Measurements from ENCODE around the gene FAM110D. TPM values are rescaled to one million over a fixed set of nuclear protein-coding genes. Genes with fewer than 3 reads are reported as not detected.

FAM110D gene
- total and polyA plus RNA-seq, 10 of the 15 experiments (the other 5 are each of a cell fraction or from before 2014, with no cell fraction given): 0.06 TPM; not detected in 9

DNA sequence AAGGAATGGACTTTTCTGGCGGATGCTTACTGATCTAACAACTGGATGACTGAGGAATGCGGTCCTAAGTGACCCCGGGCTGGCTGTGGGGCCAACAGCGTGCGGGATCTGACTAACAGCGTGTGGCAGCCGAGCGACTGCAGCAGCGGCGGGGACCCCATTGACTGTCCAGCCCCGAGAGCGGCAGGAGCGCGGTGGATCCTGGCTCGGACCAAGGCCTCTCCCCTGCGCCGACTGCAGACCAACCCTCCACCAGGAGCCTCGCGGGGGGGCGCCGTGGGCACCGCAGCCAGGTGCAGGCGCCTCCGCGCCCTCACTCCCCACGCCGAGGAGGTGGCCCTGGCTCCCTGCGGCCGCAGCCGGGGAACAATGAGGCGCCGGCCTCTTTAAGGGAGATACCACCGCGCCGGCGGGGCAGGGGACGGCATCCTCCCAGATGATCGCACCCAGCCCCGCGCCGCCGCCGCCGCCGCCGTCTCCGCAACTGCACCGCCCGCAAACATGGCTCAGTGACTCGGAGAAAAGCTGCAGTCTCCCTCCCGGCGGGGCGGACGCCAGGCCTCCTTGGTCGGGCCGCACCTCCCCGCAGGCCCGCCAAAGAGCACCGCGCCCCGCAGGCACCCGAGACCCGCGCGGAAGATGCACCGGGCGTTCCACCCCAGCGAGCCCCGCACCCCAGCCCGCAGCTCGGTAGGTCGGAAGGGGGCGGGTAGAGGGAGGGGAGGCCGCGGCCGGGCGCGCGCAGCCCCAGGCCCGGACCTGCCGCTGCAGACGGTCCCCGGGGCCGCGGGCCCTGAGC lies 47.9 kb upstream of the FAM110D start (continued):
- TF ChIP-seq RAD51 (IDR thresholded peaks at IDR 0.05) (no peak), NFYA (IDR thresholded peaks at IDR 0.05; ENCODE audit: borderline replicate concordance, low read depth, low read length) (no peak), TCF7 (IDR thresholded peaks at IDR 0.05; ENCODE audit: borderline replicate concordance) (no peak), MTA3 (IDR thresholded peaks at IDR 0.05; ENCODE audit: borderline replicate concordance, low read length) (no peak), PAX8 (IDR thresholded peaks at IDR 0.05) (no peak), NR2C1 (IDR thresholded peaks at IDR 0.05) (no peak), POLR2AphosphoS5 (IDR thresholded peaks at IDR 0.05; ENCODE audit: low read length) (0 out of 2 replicates have a peak, but pooled peaks have one; percentile 20), ZNF274 (IDR thresholded peaks at IDR 0.05; ENCODE audit: insufficient read depth, insufficient read length) (no peak), NFIC (IDR thresholded peaks at IDR 0.05; ENCODE audit: low read depth, low read length) (no peak), ZNF622 (IDR thresholded peaks at IDR 0.05) (no peak), SREBF1 (IDR thresholded peaks at IDR 0.05; ENCODE audit: low read length) (no peak), ASH2L (IDR thresholded peaks at IDR 0.05; ENCODE audit: borderline replicate concordance, low read depth) (no peak), HDGF (IDR thresholded peaks at IDR 0.05) (no peak), SUPT20H (IDR thresholded peaks at IDR 0.05; ENCODE audit: borderline replicate concordance, control insufficient read depth, low read depth, low read length) (no peak), STAT3 (IDR thresholded peaks at IDR 0.05; ENCODE audit: low read depth, low read length) (no peak), YBX1 (IDR thresholded peaks at IDR 0.05) (no peak), MYC (IDR thresholded peaks at IDR 0.05; ENCODE audit: insufficient read depth, insufficient read length, insufficient replicate concordance, low read length, severe bottlenecking) (no peak), IRF4 (IDR thresholded peaks at IDR 0.05; ENCODE audit: low read depth, low read length) (no peak)
- TF ChIP-seq, protein P1, sequence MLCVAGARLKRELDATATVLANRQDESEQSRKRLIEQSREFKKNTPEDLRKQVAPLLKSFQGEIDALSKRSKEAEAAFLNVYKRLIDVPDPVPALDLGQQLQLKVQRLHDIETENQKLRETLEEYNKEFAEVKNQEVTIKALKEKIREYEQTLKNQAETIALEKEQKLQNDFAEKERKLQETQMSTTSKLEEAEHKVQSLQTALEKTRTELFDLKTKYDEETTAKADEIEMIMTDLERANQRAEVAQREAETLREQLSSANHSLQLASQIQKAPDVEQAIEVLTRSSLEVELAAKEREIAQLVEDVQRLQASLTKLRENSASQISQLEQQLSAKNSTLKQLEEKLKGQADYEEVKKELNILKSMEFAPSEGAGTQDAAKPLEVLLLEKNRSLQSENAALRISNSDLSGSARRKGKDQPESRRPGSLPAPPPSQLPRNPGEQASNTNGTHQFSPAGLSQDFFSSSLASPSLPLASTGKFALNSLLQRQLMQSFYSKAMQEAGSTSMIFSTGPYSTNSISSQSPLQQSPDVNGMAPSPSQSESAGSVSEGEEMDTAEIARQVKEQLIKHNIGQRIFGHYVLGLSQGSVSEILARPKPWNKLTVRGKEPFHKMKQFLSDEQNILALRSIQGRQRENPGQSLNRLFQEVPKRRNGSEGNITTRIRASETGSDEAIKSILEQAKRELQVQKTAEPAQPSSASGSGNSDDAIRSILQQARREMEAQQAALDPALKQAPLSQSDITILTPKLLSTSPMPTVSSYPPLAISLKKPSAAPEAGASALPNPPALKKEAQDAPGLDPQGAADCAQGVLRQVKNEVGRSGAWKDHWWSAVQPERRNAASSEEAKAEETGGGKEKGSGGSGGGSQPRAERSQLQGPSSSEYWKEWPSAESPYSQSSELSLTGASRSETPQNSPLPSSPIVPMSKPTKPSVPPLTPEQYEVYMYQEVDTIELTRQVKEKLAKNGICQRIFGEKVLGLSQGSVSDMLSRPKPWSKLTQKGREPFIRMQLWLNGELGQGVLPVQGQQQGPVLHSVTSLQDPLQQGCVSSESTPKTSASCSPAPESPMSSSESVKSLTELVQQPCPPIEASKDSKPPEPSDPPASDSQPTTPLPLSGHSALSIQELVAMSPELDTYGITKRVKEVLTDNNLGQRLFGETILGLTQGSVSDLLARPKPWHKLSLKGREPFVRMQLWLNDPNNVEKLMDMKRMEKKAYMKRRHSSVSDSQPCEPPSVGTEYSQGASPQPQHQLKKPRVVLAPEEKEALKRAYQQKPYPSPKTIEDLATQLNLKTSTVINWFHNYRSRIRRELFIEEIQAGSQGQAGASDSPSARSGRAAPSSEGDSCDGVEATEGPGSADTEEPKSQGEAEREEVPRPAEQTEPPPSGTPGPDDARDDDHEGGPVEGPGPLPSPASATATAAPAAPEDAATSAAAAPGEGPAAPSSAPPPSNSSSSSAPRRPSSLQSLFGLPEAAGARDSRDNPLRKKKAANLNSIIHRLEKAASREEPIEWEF (IDR thresholded peaks at IDR 0.05; ENCODE audit: insufficient replicate concordance, low read depth, low read length): no peak
- TF ChIP-seq, protein P2, sequence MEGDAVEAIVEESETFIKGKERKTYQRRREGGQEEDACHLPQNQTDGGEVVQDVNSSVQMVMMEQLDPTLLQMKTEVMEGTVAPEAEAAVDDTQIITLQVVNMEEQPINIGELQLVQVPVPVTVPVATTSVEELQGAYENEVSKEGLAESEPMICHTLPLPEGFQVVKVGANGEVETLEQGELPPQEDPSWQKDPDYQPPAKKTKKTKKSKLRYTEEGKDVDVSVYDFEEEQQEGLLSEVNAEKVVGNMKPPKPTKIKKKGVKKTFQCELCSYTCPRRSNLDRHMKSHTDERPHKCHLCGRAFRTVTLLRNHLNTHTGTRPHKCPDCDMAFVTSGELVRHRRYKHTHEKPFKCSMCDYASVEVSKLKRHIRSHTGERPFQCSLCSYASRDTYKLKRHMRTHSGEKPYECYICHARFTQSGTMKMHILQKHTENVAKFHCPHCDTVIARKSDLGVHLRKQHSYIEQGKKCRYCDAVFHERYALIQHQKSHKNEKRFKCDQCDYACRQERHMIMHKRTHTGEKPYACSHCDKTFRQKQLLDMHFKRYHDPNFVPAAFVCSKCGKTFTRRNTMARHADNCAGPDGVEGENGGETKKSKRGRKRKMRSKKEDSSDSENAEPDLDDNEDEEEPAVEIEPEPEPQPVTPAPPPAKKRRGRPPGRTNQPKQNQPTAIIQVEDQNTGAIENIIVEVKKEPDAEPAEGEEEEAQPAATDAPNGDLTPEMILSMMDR (IDR thresholded peaks at IDR 0.05 in 2 of 3, conservative IDR thresholded peaks at IDR 0.05 in 1 of 3; ENCODE audit: control insufficient read depth in 2 of 3, extremely low read depth in 1 of 3, insufficient read depth in 1 of 3, low read depth in 3 of 3, low read length in 3 of 3): peak in 1 of 3 experiments; percentile 9; a peak in 1 of 6 replicates
- TF ChIP-seq, protein P3, sequence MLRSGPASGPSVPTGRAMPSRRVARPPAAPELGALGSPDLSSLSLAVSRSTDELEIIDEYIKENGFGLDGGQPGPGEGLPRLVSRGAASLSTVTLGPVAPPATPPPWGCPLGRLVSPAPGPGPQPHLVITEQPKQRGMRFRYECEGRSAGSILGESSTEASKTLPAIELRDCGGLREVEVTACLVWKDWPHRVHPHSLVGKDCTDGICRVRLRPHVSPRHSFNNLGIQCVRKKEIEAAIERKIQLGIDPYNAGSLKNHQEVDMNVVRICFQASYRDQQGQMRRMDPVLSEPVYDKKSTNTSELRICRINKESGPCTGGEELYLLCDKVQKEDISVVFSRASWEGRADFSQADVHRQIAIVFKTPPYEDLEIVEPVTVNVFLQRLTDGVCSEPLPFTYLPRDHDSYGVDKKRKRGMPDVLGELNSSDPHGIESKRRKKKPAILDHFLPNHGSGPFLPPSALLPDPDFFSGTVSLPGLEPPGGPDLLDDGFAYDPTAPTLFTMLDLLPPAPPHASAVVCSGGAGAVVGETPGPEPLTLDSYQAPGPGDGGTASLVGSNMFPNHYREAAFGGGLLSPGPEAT (IDR thresholded peaks at IDR 0.05; ENCODE audit: low read depth): peak; percentile 63
